Lung (tissue), 12 donors: ENCODE measurements around the gene FTCD. TPM values are rescaled to one million over a fixed set of nuclear protein-coding genes. Genes with fewer than 3 reads are reported as not detected.
"Not testable (repeated sequence)": the region's sequence is repeated elsewhere in the genome, so short reads cannot be mapped to it uniquely, and the experiment has no call there.

Experiments used
- ATAC-seq: fragments of 200-7000 bp; cut with Tn5 transposase; one replicate; pipeline ENCODE4 v1.9.1; 2020; ENCODE audit warnings: moderate number of reproducible peaks; ENCODE audit not compliant: insufficient read depth, low FRiP score
- DNase-seq, 3 donors: peaks; one replicate each; pipeline ENCODE4 v3.0.0-alpha.2; 2013 to 2017
- H3K27ac ChIP-seq, 2 donors: one replicate each; pipeline ENCODE4 v1.5.1; 2013; ENCODE audit warnings: mild to moderate bottlenecking in 2 of 2, moderate library complexity in 2 of 2, control low read depth in 1 of 2, inconsistent platforms in 1 of 2, low read depth in 1 of 2, low read length in 1 of 2
- H3K27me3 ChIP-seq, 3 donors: one replicate each; pipeline ENCODE4 v1.5.1; 2013; ENCODE audit warnings: low read length in 2 of 3; ENCODE audit not compliant: control insufficient read depth in 3 of 3, insufficient read depth in 3 of 3
- H3K36me3 ChIP-seq, 4 donors: one replicate each; pipeline ENCODE4 v1.5.1; 2013; ENCODE audit warnings: low read length in 4 of 4, mild to moderate bottlenecking in 1 of 4, moderate library complexity in 1 of 4; ENCODE audit not compliant: control insufficient read depth in 4 of 4, insufficient read depth in 4 of 4
- H3K4me1 ChIP-seq, 5 donors: one replicate each; pipeline ENCODE4 v1.5.1; 2013; ENCODE audit warnings: low read length in 5 of 5, mild to moderate bottlenecking in 2 of 5, moderate library complexity in 1 of 5; ENCODE audit not compliant: control insufficient read depth in 5 of 5, insufficient read depth in 5 of 5
- H3K4me3 ChIP-seq: one replicate; pipeline ENCODE4 v1.5.1; 2013; ENCODE audit warnings: mild to moderate bottlenecking, control low read depth, moderate library complexity
- H3K9ac ChIP-seq, 2 donors: one replicate each; pipeline ENCODE4 v1.5.1; 2013; ENCODE audit warnings: low read length in 2 of 2, control low read depth in 1 of 2; ENCODE audit not compliant: insufficient read depth in 1 of 2
- H3K9me3 ChIP-seq, 4 donors: one replicate each; pipeline ENCODE4 v1.5.1; 2013; ENCODE audit warnings: low read length in 3 of 4, mild to moderate bottlenecking in 1 of 4, moderate library complexity in 1 of 4; ENCODE audit not compliant: control insufficient read depth in 4 of 4, insufficient read depth in 3 of 4
- CTCF ChIP-seq: IDR thresholded peaks from 2 replicates; pipeline ENCODE4 v1.5.1; 2012; ENCODE audit warnings: mild to moderate bottlenecking; ENCODE audit errors: control extremely low read depth, extremely low read depth
- WGBS, 2 donors: extraction: QIAGEN DNeasy Blood & Tissue Kit; methylation state at CpG; one replicate each; pipeline ENCODE4 v1.1.7; 2013; 5-methylcytosine and 5-hydroxymethylcytosine counted together
- polyA plus RNA-seq, 2 donors: library from polyadenylated mRNA; stranded (reverse); fragments of 200-250 nt; gene quantifications; one replicate each; pipeline ENCODE4 v1.2.1, GENCODE V29; 2013
- total RNA-seq, 2 donors: library from RNA; depleted of rRNA in 1 of 2; stranded (reverse); fragments of >200 nt in 1 of 2; gene quantifications; one replicate each; pipeline ENCODE4 v1.2.1, GENCODE V29; 2014 to 2021
- donor health status: control.
- donor health status: control.
- donor health status: Bipolar disorder and iron deficiency.
- donor health status: healthy.
- donor health status: DM: yes; HTN: yes; CAD: no.

FTCD gene
- total and polyA plus RNA-seq, 4 donors, result 0.03 to 0.43 (median 0.20) TPM

GRCh38 chr21:46202592-46203202 lies 47.3 kb upstream of the FTCD start:
- Histone ChIP-seq H3K27me3 (no peaks in the 10 kb centered on the region), H3K36me3 (peaks cover 9 to 37% (median 16%) of the 10 kb centered on the region in 4 donors), H3K27ac (peak overlapping the region; percentile 3 to 36), H3K4me3 (no peak overlapping the region), H3K9ac (no peak overlapping the region), H3K4me1 (no peaks in the 10 kb centered on the region), H3K9me3 (no peaks in the 10 kb centered on the region)
- no peak for TF ChIP-seq CTCF
- no peak for ATAC-seq
- WGBS, 2 donors, result 84 to 91% methylated on average over 6 of the region's 6 CpGs
- DNase-seq, result no peak

DNA sequence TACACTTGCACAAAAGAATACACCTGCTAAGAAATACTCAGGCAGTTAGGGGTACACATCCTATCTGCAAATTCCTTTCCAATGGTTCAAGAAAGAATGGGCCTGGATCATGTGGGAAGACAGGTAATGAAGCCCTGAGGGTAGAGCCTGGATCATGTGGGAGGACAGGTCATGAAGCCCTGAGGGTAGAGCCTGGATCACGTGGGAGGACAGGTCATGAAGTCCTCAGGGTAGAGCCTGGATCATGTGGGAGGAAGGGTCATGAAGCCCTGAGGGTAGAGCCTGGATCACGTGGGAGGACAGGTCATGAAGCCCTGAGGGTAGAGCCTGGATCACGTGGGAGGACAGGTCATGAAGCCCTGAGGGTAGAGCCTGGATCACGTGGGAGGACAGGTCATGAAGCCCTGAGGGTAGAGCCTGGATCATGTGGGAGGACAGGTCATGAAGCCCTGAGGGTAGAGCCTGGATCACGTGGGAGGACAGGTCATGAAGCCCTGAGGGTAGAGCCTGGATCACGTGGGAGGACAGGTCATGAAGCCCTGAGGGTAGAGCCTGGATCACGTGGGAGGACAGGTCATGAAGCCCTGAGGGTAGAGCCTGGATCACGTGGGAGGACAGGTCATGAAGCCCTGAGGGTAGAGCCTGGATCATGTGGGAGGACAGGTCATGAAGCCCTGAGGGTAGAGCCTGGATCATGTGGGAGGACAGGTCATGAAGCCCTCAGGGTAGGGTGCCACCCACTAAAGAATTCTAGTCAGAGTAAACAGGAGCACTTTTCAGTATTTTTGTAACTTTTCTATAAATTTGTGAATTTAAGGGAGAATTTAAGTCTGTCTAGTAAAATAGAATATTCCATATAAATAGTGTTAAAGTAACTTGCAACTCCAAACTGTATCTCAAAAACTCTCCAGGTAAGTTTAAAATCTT lies 45.8 kb upstream of the FTCD start:
- not testable (repeated sequence) for H3K27me3 ChIP-seq, H3K9ac ChIP-seq

GRCh38 chr21:46199436-46200373 lies 44.3 kb upstream of the FTCD start:
- H3K36me3 ChIP-seq, result peaks cover 12 to 32% (median 14%) of the 10 kb centered on the region in 4 donors
- no peak for DNase-seq
- H3K9me3 ChIP-seq, result no peaks in the 10 kb centered on the region
- WGBS, 2 donors, result 76 to 80% methylated on average over 13 of the region's 13 CpGs
- H3K9ac ChIP-seq, result no peak overlapping the region
- no peaks in the 10 kb centered on the region for H3K27me3 ChIP-seq
- no peak overlapping the region for H3K27ac ChIP-seq
- TF ChIP-seq CTCF, result no peak
- H3K4me1 ChIP-seq, result no peaks in the 10 kb centered on the region
- ATAC-seq, result no peak
- no peak overlapping the region for H3K4me3 ChIP-seq

More for the DNA sequence above, 45.8 kb upstream of the FTCD start:
- not testable (repeated sequence) for H3K9me3 ChIP-seq, H3K4me3 ChIP-seq, ATAC-seq, H3K27ac ChIP-seq, H3K4me1 ChIP-seq, DNase-seq
- 88 to 98% methylated on average over 2 to 3 of the region's 8 CpGs for WGBS, 2 donors
- H3K36me3 ChIP-seq, result peaks cover 9 to 29% (median 16%) of the 10 kb centered on the region in 4 donors
